ELR (cell line): ENCODE data around the gene DNAJC27.

Experiments
- DNase-seq: peaks from one replicate; pipeline ENCODE4 v3.0.0-alpha.2; 2015; ENCODE audit warnings: low read depth

The DNAJC27 gene

DNA sequence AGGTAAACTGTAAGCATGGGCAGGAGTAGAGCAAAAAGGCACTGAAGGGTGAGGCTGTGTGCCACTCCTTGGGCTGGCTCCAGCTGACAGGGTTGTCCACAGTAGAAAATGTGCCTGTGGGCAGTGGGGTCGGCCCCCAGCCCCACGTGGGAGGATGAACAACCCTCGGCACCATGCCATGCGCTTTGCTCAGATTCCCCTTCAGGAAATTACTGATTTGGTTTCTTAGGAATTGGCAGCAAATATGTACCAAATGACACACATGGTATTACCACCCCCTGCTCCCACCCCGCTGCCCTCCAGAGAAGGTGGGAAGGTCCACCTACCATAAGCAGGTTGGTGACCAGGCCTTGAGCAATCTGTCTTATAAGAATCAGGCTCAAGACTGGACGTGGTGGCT is 65.3 kb downstream of the DNAJC27 start:
- DNase-seq: no peak

DNA sequence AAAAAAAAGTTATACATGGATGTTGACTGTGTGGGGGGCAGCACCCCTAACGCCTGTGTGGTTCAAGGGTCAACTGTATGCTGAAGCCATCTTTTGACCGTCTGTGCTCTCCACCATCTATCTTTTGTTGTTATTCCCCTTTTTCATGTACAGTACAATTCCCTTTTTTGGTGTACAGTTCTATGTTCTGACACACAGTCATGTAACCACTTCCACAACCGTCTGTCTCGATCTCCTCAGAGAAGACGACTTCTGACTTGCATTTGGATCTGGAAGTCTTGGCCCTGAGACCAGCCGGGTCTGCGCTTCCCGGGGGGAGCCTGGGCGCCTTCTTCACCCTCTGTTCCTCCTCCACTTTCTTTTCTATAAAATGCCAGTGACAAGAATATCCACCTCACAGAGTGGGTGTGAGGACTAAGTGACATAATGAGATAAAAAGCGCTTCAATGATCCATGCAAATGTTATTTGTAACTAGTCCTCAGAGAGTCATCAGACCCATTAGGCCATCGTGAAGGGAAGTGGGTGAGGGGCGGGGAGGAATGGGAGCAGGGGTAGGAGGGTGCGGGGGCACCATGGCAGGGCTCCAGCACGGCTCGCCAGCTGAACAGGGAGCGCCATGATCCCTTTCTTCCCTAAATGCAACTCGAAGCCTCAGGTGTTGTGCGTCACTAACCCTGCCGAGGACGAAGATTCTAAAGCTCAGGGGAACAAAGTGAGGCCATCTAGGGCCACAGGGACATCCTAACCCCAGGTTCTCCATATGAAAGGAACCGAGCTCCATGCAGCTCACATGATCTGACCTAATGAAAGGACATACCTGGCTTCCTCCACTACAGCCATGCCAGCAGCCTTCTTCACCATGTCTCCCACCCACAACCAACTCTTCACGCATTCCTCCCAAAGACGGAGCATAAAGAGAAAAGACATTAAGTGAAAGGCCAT is 68.3 kb downstream of the DNAJC27 start:
- DNase-seq: no peak

DNA sequence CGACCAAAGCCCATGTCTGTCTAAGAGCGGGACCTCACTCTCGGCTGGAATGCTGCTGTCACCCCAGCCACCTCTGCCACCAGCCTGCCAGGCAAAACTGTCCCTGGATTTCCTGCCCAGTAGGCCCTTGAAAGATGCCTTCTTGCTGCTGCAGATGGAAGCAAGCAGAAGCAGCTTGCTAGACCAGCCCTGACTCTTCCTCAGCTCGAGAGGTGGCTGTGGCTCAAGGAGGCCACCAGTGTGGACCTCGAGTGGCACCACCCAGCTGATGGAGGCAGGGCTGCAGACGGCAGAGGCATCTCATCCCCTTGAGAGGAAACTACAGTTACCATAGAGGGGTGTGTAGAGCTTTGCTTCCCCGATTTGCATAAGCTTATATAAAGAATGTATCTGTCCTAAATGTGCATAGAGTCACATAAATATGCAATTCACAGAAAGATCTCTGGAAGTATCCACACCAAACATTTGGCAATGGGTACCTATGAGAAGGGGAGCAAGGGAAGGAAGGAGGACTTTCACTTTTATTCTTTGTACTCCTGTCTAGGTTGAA is 72.3 kb downstream of the DNAJC27 start:
- no peak for DNase-seq

DNA sequence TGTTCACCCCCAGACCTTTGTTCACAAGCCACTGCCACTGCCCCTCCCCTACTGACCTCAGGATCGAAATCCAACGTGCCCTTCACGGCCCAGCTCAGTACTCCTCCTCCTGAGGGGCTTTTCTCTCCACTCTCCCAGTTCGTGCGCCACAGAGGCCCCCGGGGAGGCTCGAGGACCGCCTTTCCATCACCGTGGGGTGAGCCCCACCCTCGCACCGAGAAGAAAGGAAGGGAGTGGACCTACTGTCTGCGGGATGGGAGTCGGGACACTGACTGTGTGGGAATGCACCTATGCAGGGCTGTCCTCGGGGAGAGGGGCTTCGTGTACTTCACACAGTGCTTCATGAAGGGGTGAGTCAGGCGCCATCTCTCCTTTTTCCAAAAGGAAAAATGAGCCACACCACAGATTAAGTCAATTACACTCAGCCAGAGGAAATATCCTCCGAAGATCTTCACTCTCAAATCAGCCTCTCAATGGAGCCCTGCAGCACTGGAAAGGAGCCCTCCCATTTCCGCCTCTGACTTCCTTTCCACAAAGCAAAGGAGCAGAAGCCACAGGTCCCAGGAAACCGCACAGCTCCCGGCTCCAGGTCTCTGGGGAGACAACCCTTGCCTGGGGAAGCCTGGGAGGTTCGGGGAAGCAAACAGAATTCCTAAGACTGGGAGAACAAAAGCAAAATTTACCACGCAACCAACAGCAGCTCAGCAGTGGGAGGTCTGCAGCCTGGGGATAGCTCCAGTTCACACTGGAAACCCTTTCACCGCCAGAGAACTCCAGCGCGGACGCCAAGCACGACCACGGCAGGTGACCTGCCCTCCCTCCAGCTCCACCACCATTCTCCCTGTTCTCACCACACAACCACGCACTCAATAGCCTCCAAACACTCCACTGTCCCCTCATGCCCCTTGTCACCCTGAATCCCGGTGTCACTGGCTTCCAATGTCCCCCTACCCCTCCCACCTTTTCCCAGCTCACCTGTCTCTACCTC is 73.3 kb downstream of the DNAJC27 start:
- DNase-seq: no peak

DNA sequence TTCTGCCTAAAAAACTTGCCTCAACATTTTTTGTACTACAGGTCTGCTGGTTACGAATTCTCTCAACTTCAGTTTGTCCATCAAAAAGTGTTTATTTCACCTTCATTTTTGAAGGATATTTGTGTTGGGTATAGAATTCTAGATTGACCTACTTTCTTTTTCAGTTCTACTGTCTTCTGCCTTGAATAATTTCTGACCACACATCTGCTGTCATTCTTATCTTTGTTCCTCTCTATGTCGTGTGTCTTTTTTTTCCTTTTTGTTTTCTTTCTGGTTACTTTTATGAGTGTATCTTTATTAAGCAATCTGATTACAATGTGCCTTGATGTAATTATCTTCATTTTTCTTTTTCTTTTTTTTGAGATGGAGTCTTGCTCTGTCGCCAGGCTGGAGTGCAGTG is 77.0 kb downstream of the DNAJC27 start:
- no peak for DNase-seq

DNA sequence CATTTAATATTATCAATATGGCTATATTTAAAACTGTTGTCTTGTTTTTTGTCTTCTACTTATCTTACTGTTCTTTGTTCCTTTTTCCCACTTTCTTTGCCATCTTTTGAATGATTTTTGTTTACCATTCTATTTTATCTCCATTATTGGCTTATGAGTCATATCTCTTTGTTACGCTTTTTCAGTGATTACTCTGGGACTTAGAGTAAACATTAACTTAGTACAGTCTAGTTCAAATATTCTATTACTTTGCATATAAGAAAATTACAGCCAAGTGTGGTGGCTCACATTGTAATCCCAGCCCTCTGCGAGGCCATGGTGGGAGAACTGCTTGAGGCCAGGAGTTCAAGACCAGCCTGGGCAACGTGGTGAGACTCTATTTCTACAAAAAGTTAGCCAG is 77.8 kb downstream of the DNAJC27 start:
- DNase-seq: peak; percentile 62
